H1 (cell line): ENCODE data around the gene DAPK3. TPM values are rescaled to one million over a fixed set of nuclear protein-coding genes. Genes with fewer than 3 reads are reported as not detected.
"Not testable (repeated sequence)": the region's sequence is repeated elsewhere in the genome, so short reads cannot be mapped to it uniquely, and the experiment has no call there.

ENCODE experiments used
- CTCF ChIA-PET: fragments of 300-600 bp; sonication (Branson Sonifier 250); formaldehyde crosslinking; loops from one replicate; lab custom pipeline; 2021; ENCODE audit not compliant: partially characterized antibody; lab: Charles Lee
- POLR2A ChIA-PET: fragments of 300-600 bp; sonication (Branson Sonifier 250); formaldehyde crosslinking; loops from one replicate; lab custom pipeline; 2021; ENCODE audit warnings: inconsistent platforms; ENCODE audit not compliant: partially characterized antibody; lab: Charles Lee
- DNase-seq, 2 experiments: peaks; one replicate each; pipeline versions ENCODE4 v3.0.0 to v3.0.0-alpha.2; 2010 to 2022; ENCODE audit warnings: low spot score in 2 of 2, low read depth in 1 of 2, mixed read lengths in 1 of 2
- FAIRE-seq: peaks from 2 replicates; lab custom pipeline; 2011; peaks lifted over from hg19 to GRCh38; lab: Jason Lieb, UNC
- H2AFZ ChIP-seq: 2 replicates; pipeline ENCODE4 v1.8.1; 2012; ENCODE audit warnings: low read length, inconsistent platforms
- H2AK5ac ChIP-seq: 2 replicates; pipeline ENCODE4 v1.6.1; 2013; ENCODE audit warnings: low read depth, low read length
- H2BK120ac ChIP-seq: replicated peaks from 2 replicates; pipeline ENCODE3; 2013; ENCODE audit warnings: low read depth, low read length, inconsistent platforms
- H2BK12ac ChIP-seq: 2 replicates; pipeline ENCODE4 v1.6.1; 2013; ENCODE audit warnings: low read depth, low read length
- H2BK15ac ChIP-seq: 2 replicates; pipeline ENCODE4 v1.6.1; 2013; ENCODE audit warnings: low read length
- H2BK20ac ChIP-seq: 2 replicates; pipeline ENCODE4 v1.6.1; 2013; ENCODE audit warnings: low read length
- H2BK5ac ChIP-seq: 2 replicates; pipeline ENCODE4 v1.6.1; 2013; ENCODE audit warnings: low read depth, low read length
- H3K14ac ChIP-seq: 2 replicates; pipeline ENCODE4 v1.6.1; 2013; ENCODE audit warnings: inconsistent platforms; ENCODE audit not compliant: insufficient read length
- H3K18ac ChIP-seq: 2 replicates; pipeline ENCODE4 v1.6.1; 2013; ENCODE audit warnings: low read length; ENCODE audit errors: extremely low read depth
- H3K23ac ChIP-seq: 2 replicates; pipeline ENCODE4 v1.6.1; 2013; ENCODE audit warnings: inconsistent platforms; ENCODE audit not compliant: insufficient read length
- H3K23me2 ChIP-seq: 2 replicates; pipeline ENCODE4 v1.6.1; 2013; ENCODE audit warnings: low read depth, low read length
- H3K27ac ChIP-seq: 2 replicates; pipeline ENCODE4 v1.6.1; 2011; ENCODE audit warnings: low read depth, low read length, inconsistent platforms
- H3K27me3 ChIP-seq, 4 experiments: replicated peaks in 1 of 4; 1 replicate in 1 of 4; 2 replicates in 3 of 4; pipeline versions ENCODE4 v1.6.1 to v1.8.1; 2011 to 2013; ENCODE audit warnings: low read length in 3 of 4, mild to moderate bottlenecking in 3 of 4, inconsistent platforms in 2 of 4, mixed read lengths in 2 of 4, moderate library complexity in 1 of 4; ENCODE audit not compliant: control insufficient read depth in 3 of 4, insufficient read depth in 3 of 4; ENCODE audit errors: extremely low read depth in 1 of 4
- H3K36me3 ChIP-seq, 4 experiments: 2 replicates each; pipeline versions ENCODE4 v1.6.1 to v1.8.1; 2011 to 2013; ENCODE audit warnings: mild to moderate bottlenecking in 4 of 4, low read length in 3 of 4, moderate library complexity in 2 of 4, control low read depth in 1 of 4, inconsistent platforms in 1 of 4; ENCODE audit not compliant: insufficient read depth in 4 of 4, control insufficient read depth in 2 of 4
- H3K4ac ChIP-seq: replicated peaks from 2 replicates; pipeline ENCODE3; 2013; ENCODE audit warnings: low read length, low read depth, mixed read lengths, inconsistent platforms; ENCODE audit not compliant: insufficient read length
- H3K4me1 ChIP-seq, 4 experiments: replicated peaks in 1 of 4; 1 replicate in 1 of 4; 2 replicates in 3 of 4; pipeline versions ENCODE4 v1.6.1 to v1.8.1; 2011 to 2013; ENCODE audit warnings: low read length in 3 of 4, inconsistent platforms in 2 of 4, mixed read lengths in 1 of 4; ENCODE audit not compliant: insufficient read depth in 4 of 4, control insufficient read depth in 3 of 4
- H3K4me2 ChIP-seq, 2 experiments: 2 replicates each; pipeline versions ENCODE4 v1.6.1 to v1.8.1; 2011 to 2013; ENCODE audit warnings: low read depth in 2 of 2, low read length in 2 of 2, control low read depth in 1 of 2, inconsistent platforms in 1 of 2, mild to moderate bottlenecking in 1 of 2; ENCODE audit not compliant: insufficient read depth in 1 of 2
- H3K4me3 ChIP-seq, 4 experiments: fragments of 200-600, 300-600 bp in 1 of 4; sonication (generic), shearing (Covaris generic), sonication (Bioruptor Twin) in 1 of 4; 2 replicates each; pipeline versions ENCODE4 v1.5.1 to v1.8.1; 2011 to 2016; ENCODE audit warnings: low read length in 4 of 4, low read depth in 3 of 4, control low read depth in 2 of 4, inconsistent platforms in 2 of 4, mild to moderate bottlenecking in 2 of 4, mixed read lengths in 1 of 4, moderate library complexity in 1 of 4; ENCODE audit not compliant: insufficient read depth in 2 of 4; ENCODE audit errors: extremely low read depth in 1 of 4
- H3K56ac ChIP-seq: replicated peaks from 2 replicates; pipeline ENCODE3; 2013; ENCODE audit warnings: low read depth, mild to moderate bottlenecking, mixed read lengths, low read length, inconsistent platforms; ENCODE audit not compliant: insufficient read length
- H3K79me1 ChIP-seq: 2 replicates; pipeline ENCODE4 v1.6.1; 2013; ENCODE audit warnings: low read depth, low read length, control low read depth
- H3K79me2 ChIP-seq, 2 experiments: 2 replicates each; pipeline versions ENCODE4 v1.6.1 to v1.8.1; 2012 to 2013; ENCODE audit warnings: low read length in 2 of 2, mild to moderate bottlenecking in 2 of 2, inconsistent platforms in 1 of 2; ENCODE audit not compliant: insufficient read depth in 2 of 2, control insufficient read depth in 1 of 2
- H3K9ac ChIP-seq, 4 experiments: replicated peaks in 1 of 4; 1 replicate in 1 of 4; 2 replicates in 3 of 4; pipeline versions ENCODE4 v1.6.1 to v1.8.1; 2011 to 2013; ENCODE audit warnings: low read depth in 3 of 4, low read length in 3 of 4, control low read depth in 2 of 4, mild to moderate bottlenecking in 2 of 4, moderate library complexity in 2 of 4, inconsistent platforms in 1 of 4; ENCODE audit errors: extremely low read depth in 1 of 4
- H3K9me3 ChIP-seq, 2 experiments: 2 replicates each; pipeline versions ENCODE4 v1.6.1 to v1.8.1; 2012 to 2013; ENCODE audit warnings: mild to moderate bottlenecking in 2 of 2, moderate library complexity in 2 of 2, control low read depth in 1 of 2, inconsistent platforms in 1 of 2, low read depth in 1 of 2, low read length in 1 of 2, mixed read lengths in 1 of 2; ENCODE audit not compliant: insufficient read depth in 2 of 2
- H4K20me1 ChIP-seq, 2 experiments: replicated peaks in 1 of 2; 2 replicates each; pipeline versions ENCODE3 to v1.8.1; 2011 to 2013; ENCODE audit warnings: inconsistent platforms in 2 of 2, low read length in 2 of 2, mild to moderate bottlenecking in 1 of 2; ENCODE audit not compliant: insufficient read depth in 2 of 2, control insufficient read depth in 1 of 2
- H4K5ac ChIP-seq: 2 replicates; pipeline ENCODE4 v1.6.1; 2013; ENCODE audit warnings: low read length, low read depth, mixed read lengths, inconsistent platforms; ENCODE audit not compliant: insufficient read length
- H4K8ac ChIP-seq: 2 replicates; pipeline ENCODE4 v1.8.0; 2013; ENCODE audit warnings: mild to moderate bottlenecking, moderate library complexity, low read length, inconsistent platforms; ENCODE audit not compliant: insufficient read depth; ENCODE audit errors: extremely low read depth
- H4K91ac ChIP-seq: replicated peaks from 2 replicates; pipeline ENCODE3; 2013; ENCODE audit warnings: low read length, mixed read lengths, inconsistent platforms; ENCODE audit not compliant: insufficient read length
- CEBPB ChIP-seq: IDR thresholded peaks from 2 replicates; pipeline ENCODE4 v1.6.1; 2012; ENCODE audit warnings: low read depth, low read length
- WGBS, 2 experiments: shearing (Covaris generic) in 1 of 2; methylation state at CpG; one replicate each; pipeline versions ENCODE4 v1.1.6 to v1.1.7; 2013 to 2015; ENCODE audit warnings: low lambda C conversion rate in 2 of 2, mixed read lengths in 2 of 2, inconsistent platforms in 1 of 2, low coverage in 1 of 2, missing lambda C conversion rate in 1 of 2; ENCODE audit not compliant: insufficient replicate concordance in 2 of 2, insufficient coverage in 1 of 2, insufficient read length in 1 of 2; ENCODE audit errors: extremely low coverage in 1 of 2, missing lambda C conversion rate in 1 of 2; 5-methylcytosine and 5-hydroxymethylcytosine counted together
- polyA plus RNA-seq, 7 experiments: library from polyadenylated mRNA; depleted of rRNA in 3 of 7; stranded (reverse) in 5 of 7; unstranded in 2 of 7; fragments of >200 nt in 5 of 7; fragments of 200-250 nt in 2 of 7; gene quantifications; 1 replicate in 5 of 7; 2 replicates in 1 of 7; 4 replicates in 1 of 7; pipeline versions ENCODE4 v1.2.1 to v1.2.3, GENCODE V29; 2011 to 2013; ENCODE audit warnings: missing spikeins in 2 of 7, mixed read lengths in 2 of 7
- total RNA-seq: library from RNA; stranded (reverse); fragmentation: NEBNext Ultra II Directional; extraction: Animal tissue kit (Norgen Biotek cat#: 25700); gene quantifications from 2 replicates; pipeline ENCODE4 v1.2.1, GENCODE V29; 2021

DAPK3 gene
- total and polyA plus RNA-seq, 2 of the 8 experiments (the other 6 are each of a cell fraction or from before 2014, with no cell fraction given), result 53.2 to 78.1 TPM

- H3K23ac ChIP-seq, H3K56ac ChIP-seq, H2AK5ac ChIP-seq, H3K18ac ChIP-seq, H3K4me1 ChIP-seq, H3K27ac ChIP-seq, H3K4me3 ChIP-seq, H3K79me2 ChIP-seq, H3K27me3 ChIP-seq, H3K9me3 ChIP-seq, H3K79me1 ChIP-seq, FAIRE-seq, H2BK12ac ChIP-seq, DNase-seq, H4K8ac ChIP-seq, H2BK15ac ChIP-seq, H3K23me2 ChIP-seq, H2BK20ac ChIP-seq, H2BK120ac ChIP-seq, H4K91ac ChIP-seq, H3K9ac ChIP-seq, H2AFZ ChIP-seq, H3K4me2 ChIP-seq, H4K5ac ChIP-seq, H3K14ac ChIP-seq, H2BK5ac ChIP-seq, H3K4ac ChIP-seq, H4K20me1 ChIP-seq: not testable (repeated sequence)
- WGBS, 2 experiments, result 96% methylated on average over 14 of the region's 15 CpGs; no CpG with 5 or more reads in 1 of the 2 experiments
- ChIA-PET CTCF (interaction anchor here (0.6 kb wide), 1 partner anchor 73 kb away, joined by 5 read pairs; no protein-coding TSS in a partner anchor), POLR2A (interaction anchor here (1.6 to 2.6 kb wide), 3 partner anchors 9 to 14 kb away, joined by 3 to 12 read pairs (median 6); partner anchors contain the start of gene NMRK2)
- H3K36me3 ChIP-seq, result peaks cover 2 to 11% (median 6%) of the 10 kb centered on the region in 4 experiments; a peak in 5 of 8 replicates
- peak; percentile 43; the same call in 1 of the 2 replicates for TF ChIP-seq CEBPB
These were observed 23.5 kb downstream of the DAPK3 start for GRCh38 chr19:3947316-3947933.
